HUDEP-2 (cell line): Measurements from ENCODE around the gene APEH.

Source experiments
- DNase-seq, 76 experiments: peaks; one replicate each; lab custom pipeline; 2025; ENCODE audit not compliant: unreplicated experiment in 76 of 76; lab: John Stamatoyannopoulos, UW

APEH gene

GRCh38 chr3:49711489-49711888, 37.3 kb downstream of the APEH start:
- DNase-seq, result no peak

- no peak for DNase-seq
Measured at GRCh38 chr3:49712166-49712565, 38.0 kb downstream of the APEH start.

GRCh38 chr3:49712631-49713317, 38.6 kb downstream of the APEH start:
- no peak for DNase-seq

GRCh38 chr3:49713336-49714105, 39.4 kb downstream of the APEH start:
- no peak for DNase-seq

- no peak for DNase-seq
Measured at GRCh38 chr3:49714728-49715550, 40.8 kb downstream of the APEH start.

- DNase-seq, result no peak
Measured at GRCh38 chr3:49715611-49716121, 41.5 kb downstream of the APEH start.

- no peak for DNase-seq
Measured at GRCh38 chr3:49716169-49716568, 42.0 kb downstream of the APEH start.

- no peak for DNase-seq
Measured at GRCh38 chr3:49716691-49717210, 42.6 kb downstream of the APEH start.

- DNase-seq, result no peak
Measured at GRCh38 chr3:49717211-49717958, 43.2 kb downstream of the APEH start.

- DNase-seq, result no peak
Measured at GRCh38 chr3:49717959-49718857, 44.1 kb downstream of the APEH start.

GRCh38 chr3:49718858-49719213, 44.7 kb downstream of the APEH start:
- no peak for DNase-seq

GRCh38 chr3:49719214-49719884, 45.2 kb downstream of the APEH start, which contains the start of gene AMIGO3:
Gene AMIGO3, minus strand, starts transcription at chr3:49719684. Its CDS starts 219 bp downstream, at chr3:49719465.
- DNase-seq, result peak in 68 of 76 experiments; percentile 14 to 97 (median 82)

- peak in 2 of 76 experiments; percentile 2 to 3 for DNase-seq
Measured at GRCh38 chr3:49720855-49721595, 46.9 kb downstream of the APEH start.

GRCh38 chr3:49721596-49721895, 47.4 kb downstream of the APEH start:
- DNase-seq, result no peak

- no peak for DNase-seq
Measured at GRCh38 chr3:49721896-49722781, 48.0 kb downstream of the APEH start.

- no peak for DNase-seq
Measured at GRCh38 chr3:49722896-49723295, 48.7 kb downstream of the APEH start.

GRCh38 chr3:49723296-49723627, 49.1 kb downstream of the APEH start:
- peak in 43 of 76 experiments; percentile 7 to 55 (median 33) for DNase-seq
